ENCODE results near the gene LRMDA. TPM values are rescaled to one million over a fixed set of nuclear protein-coding genes. Genes with fewer than 3 reads are reported as not detected.

Gene LRMDA
- total RNA-seq, 2 experiments from 2014 or later = not detected

DNA sequence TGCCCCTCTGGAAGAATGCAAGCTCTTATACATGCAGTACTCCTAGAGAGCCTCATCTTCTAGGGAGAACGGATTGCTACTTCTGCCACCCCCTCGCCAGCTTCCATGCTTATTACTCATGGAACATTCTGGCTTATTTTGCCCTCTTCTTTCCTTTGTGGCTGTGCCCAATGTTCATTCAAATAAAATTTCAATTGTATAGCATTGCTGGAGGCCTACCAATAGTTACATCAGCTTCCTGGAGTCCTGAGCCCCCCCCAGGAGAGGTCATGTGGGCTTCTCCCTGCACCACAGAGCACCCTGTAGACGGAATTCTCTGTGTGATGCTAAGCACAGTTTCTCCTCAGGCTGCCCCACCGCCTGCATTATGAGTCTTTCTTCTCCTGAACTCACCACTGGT, 1112.2 kb downstream of the LRMDA start:
- no peaks in the 10 kb centered on the region for H3K36me3 Mint-ChIP-seq (ENCODE audit: low read depth)
- no peaks in the 10 kb centered on the region for H3K9me3 Mint-ChIP-seq
- no peaks in the 10 kb centered on the region for H3K27me3 Mint-ChIP-seq
- DNase-seq = no peak
- no peak overlapping the region for H3K27ac Mint-ChIP-seq
- no peak overlapping the region for H3K4me3 Mint-ChIP-seq
- CTCF ChIA-PET = no interaction called here
- POLR2A ChIA-PET = no interaction called here
- no peaks in the 10 kb centered on the region for H3K4me1 Mint-ChIP-seq

DNA sequence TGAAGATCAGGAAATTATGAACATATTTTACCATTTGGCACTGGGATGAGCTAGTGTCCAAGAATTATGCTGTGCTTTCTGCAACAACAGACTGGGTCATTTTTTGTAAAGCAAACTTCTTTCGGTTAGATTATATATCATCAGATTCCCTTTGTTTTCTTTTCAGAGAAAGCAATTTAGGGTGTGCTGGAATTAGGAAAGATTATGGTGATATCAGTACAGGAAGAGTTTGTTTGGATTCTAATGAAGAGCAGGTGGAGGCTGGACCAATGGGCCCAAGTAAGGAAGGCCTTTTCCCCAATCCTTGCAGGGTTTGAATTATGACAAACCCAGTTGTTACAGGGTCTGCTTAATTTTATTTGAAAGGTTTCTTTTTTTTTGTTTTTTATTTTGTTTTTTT, 1113.4 kb downstream of the LRMDA start:
- ChIA-PET POLR2A (no interaction called here), CTCF (interaction anchor here (0.6 kb wide), 2 partner anchors 290 to 456 kb away, joined by 3 read pairs; no protein-coding TSS in a partner anchor)
- Mint-ChIP-seq H3K27me3 (no peaks in the 10 kb centered on the region), H3K4me3 (no peak overlapping the region), H3K9me3 (no peaks in the 10 kb centered on the region), H3K36me3 (ENCODE audit: low read depth) (no peaks in the 10 kb centered on the region), H3K4me1 (no peaks in the 10 kb centered on the region), H3K27ac (no peak overlapping the region)
- DNase-seq = no peak

DNA sequence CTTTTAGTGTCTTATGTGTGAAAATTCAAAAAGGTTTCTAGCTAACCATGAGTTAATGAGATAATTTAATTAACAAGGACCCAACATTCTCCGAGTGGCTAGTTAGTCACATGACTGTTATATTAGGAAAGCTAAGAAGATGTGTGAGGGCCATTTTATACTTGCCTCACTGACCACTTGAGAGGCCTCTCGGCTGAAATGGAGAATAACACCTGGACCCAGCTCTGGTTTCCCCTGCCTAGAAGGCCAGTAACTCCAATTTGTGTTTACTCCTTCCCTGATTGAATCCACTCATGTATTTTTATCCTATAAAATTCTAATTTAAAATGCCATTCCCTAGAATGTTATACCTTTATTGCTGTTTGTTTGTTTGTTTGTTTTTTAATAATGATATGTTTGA, 1115.0 kb downstream of the LRMDA start:
- Mint-ChIP-seq H3K9me3 (no peaks in the 10 kb centered on the region), H3K4me3 (no peak overlapping the region), H3K27me3 (no peaks in the 10 kb centered on the region), H3K36me3 (ENCODE audit: low read depth) (no peaks in the 10 kb centered on the region), H3K4me1 (no peaks in the 10 kb centered on the region), H3K27ac (no peak overlapping the region)
- ChIA-PET CTCF (interaction anchor here (0.8 kb wide), 1 partner anchor 9 kb away, joined by 3 read pairs; no protein-coding TSS in a partner anchor), POLR2A (no interaction called here)
- no peak for DNase-seq

DNA sequence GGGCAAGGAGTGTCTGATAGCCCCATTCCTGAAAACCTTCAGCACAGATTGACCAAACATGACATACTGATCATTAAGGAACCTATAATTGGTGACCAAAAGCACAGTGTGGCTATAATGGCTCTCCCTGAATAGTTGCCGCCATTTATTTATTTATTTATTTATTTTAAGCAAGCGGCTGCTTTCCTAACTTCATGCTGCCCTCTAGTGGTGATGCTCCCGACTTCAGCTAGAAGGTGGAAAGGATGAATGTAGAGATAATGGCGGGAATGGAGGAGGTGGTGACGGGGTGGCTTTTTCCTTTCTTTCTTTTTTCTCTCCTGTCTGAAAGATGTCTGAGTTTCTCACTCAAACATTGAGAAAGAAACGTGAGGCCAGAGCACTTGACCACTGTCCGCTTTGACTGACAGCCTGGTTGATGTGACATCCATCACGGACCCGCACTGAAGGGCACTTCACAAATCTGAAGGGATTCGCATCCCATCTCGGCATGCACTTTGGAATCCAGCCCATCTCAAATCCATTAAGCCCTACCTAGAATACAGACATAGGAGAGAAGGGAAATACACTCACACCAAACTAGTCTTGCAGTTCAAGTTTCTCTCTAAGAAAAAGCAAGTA, 1116.0 kb downstream of the LRMDA start:
- no peak overlapping the region for H3K27ac Mint-ChIP-seq
- peak; percentile 39 for DNase-seq
- H3K36me3 Mint-ChIP-seq (ENCODE audit: low read depth) = no peaks in the 10 kb centered on the region
- ChIA-PET CTCF (no interaction called here), POLR2A (no interaction called here)
- no peaks in the 10 kb centered on the region for H3K27me3 Mint-ChIP-seq
- no peaks in the 10 kb centered on the region for H3K9me3 Mint-ChIP-seq
- H3K4me1 Mint-ChIP-seq = no peaks in the 10 kb centered on the region
- no peak overlapping the region for H3K4me3 Mint-ChIP-seq

DNA sequence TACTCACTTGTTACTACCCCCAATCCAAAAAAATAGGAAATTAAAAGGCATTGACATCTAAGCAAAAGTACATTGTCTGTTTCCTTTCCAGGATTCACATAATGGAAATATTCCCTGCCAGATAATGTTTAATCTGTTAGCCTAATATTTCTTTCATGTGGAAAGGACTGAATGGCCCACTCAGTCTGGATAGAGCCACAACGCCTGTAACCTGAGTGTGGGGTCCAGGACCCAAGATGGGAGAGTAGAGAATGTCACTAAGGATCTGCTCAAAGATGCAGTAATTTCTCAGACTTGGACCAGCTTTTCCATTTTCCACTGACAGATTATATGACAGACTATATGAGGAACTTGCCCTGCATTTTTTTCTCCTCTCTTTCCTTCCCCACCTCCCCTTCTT, 1117.3 kb downstream of the LRMDA start:
- ChIA-PET CTCF (interaction anchor here (0.9 kb wide), 1 partner anchor 11 kb away, joined by 3 read pairs; no protein-coding TSS in a partner anchor), POLR2A (no interaction called here)
- H3K4me1 Mint-ChIP-seq = no peaks in the 10 kb centered on the region

DNA sequence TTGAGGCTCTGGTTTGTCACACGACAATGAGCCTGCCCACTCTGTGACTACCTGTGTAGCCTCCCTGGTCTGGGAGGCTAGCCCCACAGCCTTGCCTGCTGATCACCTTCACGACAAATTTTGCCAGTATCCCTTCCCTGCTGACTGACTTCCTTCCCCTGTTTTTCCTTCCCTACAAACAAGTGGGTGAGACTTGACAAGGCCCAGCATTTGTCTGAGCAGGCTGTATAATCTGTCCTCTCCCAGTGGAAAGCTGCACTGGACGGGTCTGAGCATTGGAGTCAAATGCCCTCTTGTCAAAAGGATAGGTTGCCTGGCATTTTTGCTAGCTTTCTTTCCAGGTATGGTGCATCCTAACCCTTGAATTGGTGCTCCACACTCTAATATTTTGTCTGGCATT, 1117.7 kb downstream of the LRMDA start:
- Mint-ChIP-seq H3K4me3 (no peak overlapping the region), H3K9me3 (no peaks in the 10 kb centered on the region), H3K27ac (no peak overlapping the region), H3K4me1 (no peaks in the 10 kb centered on the region), H3K36me3 (ENCODE audit: low read depth) (no peaks in the 10 kb centered on the region), H3K27me3 (no peaks in the 10 kb centered on the region)
- CTCF ChIA-PET = no interaction called here
- no peak for DNase-seq
- POLR2A ChIA-PET = no interaction called here

More for the DNA sequence above, 1117.3 kb downstream of the LRMDA start:
- Mint-ChIP-seq H3K9me3 (no peaks in the 10 kb centered on the region), H3K27me3 (no peaks in the 10 kb centered on the region), H3K27ac (no peak overlapping the region), H3K4me3 (no peak overlapping the region), H3K36me3 (ENCODE audit: low read depth) (no peaks in the 10 kb centered on the region)
- DNase-seq = no peak

DNA sequence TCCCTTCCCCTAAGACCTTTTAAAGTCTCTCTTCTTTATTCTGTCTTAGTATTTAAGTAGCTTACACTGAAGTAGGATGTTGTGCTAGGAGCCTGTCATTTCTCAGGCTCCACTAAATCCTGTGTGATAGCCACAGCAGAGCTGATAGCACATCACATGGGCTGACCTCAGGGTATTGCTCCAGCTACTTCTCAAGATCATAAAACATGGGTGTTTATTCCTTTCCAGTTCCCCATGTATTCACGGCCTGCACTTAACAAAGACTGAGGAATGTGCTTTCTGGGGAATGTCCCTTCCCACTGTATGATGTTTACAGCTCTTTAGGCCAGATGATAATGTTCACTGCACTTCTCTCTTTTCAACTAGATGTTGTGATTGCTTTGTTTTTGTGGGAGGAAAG, 1119.4 kb downstream of the LRMDA start:
- DNase-seq = no peak
- H3K4me3 Mint-ChIP-seq = no peak overlapping the region
- no peaks in the 10 kb centered on the region for H3K36me3 Mint-ChIP-seq (ENCODE audit: low read depth)
- H3K27ac Mint-ChIP-seq = no peak overlapping the region
- ChIA-PET CTCF (no interaction called here), POLR2A (no interaction called here)
- no peaks in the 10 kb centered on the region for H3K9me3 Mint-ChIP-seq
- no peaks in the 10 kb centered on the region for H3K27me3 Mint-ChIP-seq
- H3K4me1 Mint-ChIP-seq = no peaks in the 10 kb centered on the region

DNA sequence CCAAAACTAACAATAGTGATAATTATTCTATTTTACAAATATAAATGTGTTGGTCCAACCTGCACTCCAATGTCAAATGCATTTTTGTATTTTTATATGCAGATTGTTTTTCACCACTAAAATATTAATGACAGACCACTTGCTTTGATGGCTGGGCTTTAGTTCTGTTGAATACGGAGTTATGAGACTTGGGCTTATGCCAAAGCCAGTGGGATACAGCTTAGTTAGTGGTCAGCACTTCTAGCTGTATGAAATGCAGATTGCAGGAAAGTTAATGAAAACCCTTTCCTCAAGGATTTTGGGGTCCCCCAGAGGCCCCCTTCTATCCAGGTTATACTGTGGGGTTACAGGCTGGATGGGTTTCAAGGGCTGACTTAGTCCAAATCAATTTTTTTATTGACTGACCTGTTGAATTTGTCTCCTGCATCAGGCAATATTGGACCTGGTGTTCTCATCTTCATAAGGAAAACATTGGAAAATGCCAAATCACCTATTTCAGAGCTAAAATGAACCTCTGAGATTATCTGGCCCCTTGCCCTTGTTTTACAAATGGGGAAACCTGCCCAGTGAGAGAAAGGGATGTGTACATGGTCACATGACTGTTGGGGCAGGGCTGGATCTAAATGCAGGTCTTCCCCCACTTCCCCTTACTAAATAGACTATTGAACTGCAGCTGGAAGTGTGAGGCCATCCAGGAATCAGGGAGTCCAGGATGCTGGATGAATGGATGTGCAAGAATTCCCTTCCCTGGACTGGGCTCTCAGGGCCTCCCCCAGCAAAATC, 1120.9 kb downstream of the LRMDA start:
- Mint-ChIP-seq H3K9me3 (no peaks in the 10 kb centered on the region), H3K36me3 (ENCODE audit: low read depth) (no peaks in the 10 kb centered on the region), H3K27me3 (no peaks in the 10 kb centered on the region), H3K4me3 (no peak overlapping the region), H3K27ac (no peak overlapping the region), H3K4me1 (no peaks in the 10 kb centered on the region)
- ChIA-PET POLR2A (no interaction called here), CTCF (no interaction called here)
- DNase-seq = no peak

DNA sequence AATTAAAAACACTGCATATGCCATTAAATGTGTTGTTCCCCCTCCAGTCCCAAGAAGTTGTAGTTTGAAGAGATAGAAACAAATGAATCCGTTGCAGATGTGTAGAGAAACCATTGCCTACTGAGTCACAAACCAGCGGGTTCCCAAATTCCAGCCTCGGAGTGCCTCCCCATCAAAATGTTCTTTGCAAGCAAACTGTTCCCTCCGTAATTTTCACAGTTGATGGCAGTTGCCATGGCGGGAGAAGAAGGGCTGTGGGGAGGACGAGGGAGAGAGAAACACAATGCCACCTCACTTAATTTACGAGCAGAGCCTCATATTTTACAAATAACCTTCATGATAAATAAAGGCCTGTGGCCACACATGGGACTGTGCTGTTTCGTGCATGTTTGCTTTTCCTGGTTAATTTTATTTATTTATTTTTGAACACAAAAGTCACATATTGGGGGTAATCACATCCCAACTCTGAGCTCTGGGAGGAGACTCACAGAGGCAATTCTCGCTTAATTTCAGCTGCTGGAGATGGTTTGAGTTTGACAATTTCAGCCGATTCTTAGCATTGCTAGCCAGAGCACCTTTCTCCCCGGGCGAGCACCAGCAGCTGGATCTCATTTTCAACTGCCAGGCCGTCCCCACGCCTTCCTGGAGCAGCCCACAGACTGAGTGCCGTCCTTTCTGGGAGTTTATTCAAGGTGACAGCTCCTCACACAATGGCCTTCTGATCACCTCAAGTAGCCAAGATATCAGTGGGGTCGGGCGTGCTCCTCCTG, 1122.0 kb downstream of the LRMDA start:
- H3K36me3 Mint-ChIP-seq (ENCODE audit: low read depth) = no peaks in the 10 kb centered on the region
- CTCF ChIA-PET = no interaction called here
- H3K4me1 Mint-ChIP-seq = no peaks in the 10 kb centered on the region
- no peak for DNase-seq
- H3K4me3 Mint-ChIP-seq = no peak overlapping the region
- H3K27me3 Mint-ChIP-seq = no peaks in the 10 kb centered on the region
- no peaks in the 10 kb centered on the region for H3K9me3 Mint-ChIP-seq
- POLR2A ChIA-PET = no interaction called here
- H3K27ac Mint-ChIP-seq = no peak overlapping the region

DNA sequence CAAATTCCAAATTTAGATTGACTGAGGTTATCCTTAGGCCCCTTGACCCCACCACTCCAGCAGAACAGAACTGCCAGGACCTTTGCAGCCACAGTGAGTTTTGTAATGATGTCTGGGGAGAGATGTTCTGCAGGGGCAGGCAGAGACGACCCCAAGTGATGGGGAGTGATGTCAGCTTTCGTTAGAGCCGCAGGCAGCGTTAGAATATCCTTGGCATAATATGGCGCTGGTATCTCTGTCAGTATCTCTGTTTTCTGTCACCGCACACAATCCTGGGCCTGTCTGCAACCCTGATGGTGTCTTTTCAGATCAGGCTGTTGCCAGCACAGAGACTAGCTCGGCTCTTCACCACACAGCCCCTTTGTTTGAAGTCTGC, 1122.6 kb downstream of the LRMDA start:
- POLR2A ChIA-PET = no interaction called here
- H3K4me3 Mint-ChIP-seq = no peak overlapping the region
- CTCF ChIA-PET = no interaction called here
- H3K27ac Mint-ChIP-seq = no peak overlapping the region
- H3K36me3 Mint-ChIP-seq (ENCODE audit: low read depth) = no peaks in the 10 kb centered on the region
- DNase-seq = no peak
- H3K27me3 Mint-ChIP-seq = no peaks in the 10 kb centered on the region
- no peaks in the 10 kb centered on the region for H3K4me1 Mint-ChIP-seq
- no peaks in the 10 kb centered on the region for H3K9me3 Mint-ChIP-seq

DNA sequence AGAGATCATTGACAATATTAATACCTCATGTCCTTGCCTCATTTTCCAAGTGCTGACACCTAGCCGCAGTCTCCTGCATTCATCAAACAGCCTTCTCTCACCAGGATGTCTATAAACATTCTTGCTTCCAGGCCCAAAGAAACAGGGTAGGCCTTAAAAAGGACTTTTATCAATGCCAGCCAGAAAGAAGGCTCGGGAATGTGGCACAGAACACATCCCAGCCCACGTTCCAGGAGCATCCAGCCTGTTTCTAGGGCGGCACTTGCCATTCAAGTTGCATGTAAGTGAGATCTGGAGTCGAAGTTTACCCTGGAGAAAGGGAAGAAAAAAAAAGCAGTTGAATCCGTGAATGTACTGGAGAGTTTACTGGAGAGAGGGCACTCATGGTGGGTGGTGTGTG, 1123.1 kb downstream of the LRMDA start:
- H3K4me1 Mint-ChIP-seq = no peaks in the 10 kb centered on the region
- no peak for DNase-seq
- H3K4me3 Mint-ChIP-seq = no peak overlapping the region
- no peaks in the 10 kb centered on the region for H3K9me3 Mint-ChIP-seq
- no peak overlapping the region for H3K27ac Mint-ChIP-seq
- no peaks in the 10 kb centered on the region for H3K36me3 Mint-ChIP-seq (ENCODE audit: low read depth)
- ChIA-PET CTCF (no interaction called here), POLR2A (no interaction called here)
- no peaks in the 10 kb centered on the region for H3K27me3 Mint-ChIP-seq

DNA sequence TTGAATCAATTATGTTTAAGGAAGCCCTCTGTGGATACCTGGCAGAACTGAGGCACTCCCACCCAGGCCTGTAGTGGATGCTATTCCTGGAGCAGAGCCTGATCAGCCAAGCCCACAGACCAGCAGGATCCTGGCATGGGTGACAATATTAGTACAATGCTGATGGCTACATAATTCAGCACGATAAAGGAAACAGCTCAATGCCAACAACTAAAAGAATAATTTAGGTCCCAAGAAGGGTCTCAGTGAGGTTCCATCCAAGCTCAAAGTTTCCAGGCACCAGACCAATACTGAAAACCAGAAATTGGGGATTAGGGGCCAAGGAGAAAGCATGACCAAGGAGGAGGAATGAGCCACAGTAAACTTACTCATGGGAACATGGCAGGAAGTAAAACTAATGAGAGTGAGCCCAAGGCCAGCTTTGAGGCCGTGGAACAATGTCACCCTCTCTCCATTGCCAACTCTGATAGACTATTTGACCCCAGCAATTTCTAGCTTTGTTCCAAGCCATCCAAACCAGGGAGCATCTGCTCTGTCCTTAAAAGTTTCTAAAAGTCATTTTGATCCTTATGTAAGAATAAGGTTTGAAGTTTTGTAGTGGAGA, 1123.7 kb downstream of the LRMDA start:
- Mint-ChIP-seq H3K4me1 (no peaks in the 10 kb centered on the region), H3K27me3 (no peaks in the 10 kb centered on the region), H3K36me3 (ENCODE audit: low read depth) (no peaks in the 10 kb centered on the region), H3K9me3 (no peaks in the 10 kb centered on the region), H3K27ac (no peak overlapping the region), H3K4me3 (no peak overlapping the region)
- ChIA-PET POLR2A (no interaction called here), CTCF (interaction anchor here (1.3 kb wide), 1 partner anchor 9 kb away, joined by 3 read pairs; no protein-coding TSS in a partner anchor)
- no peak for DNase-seq

DNA sequence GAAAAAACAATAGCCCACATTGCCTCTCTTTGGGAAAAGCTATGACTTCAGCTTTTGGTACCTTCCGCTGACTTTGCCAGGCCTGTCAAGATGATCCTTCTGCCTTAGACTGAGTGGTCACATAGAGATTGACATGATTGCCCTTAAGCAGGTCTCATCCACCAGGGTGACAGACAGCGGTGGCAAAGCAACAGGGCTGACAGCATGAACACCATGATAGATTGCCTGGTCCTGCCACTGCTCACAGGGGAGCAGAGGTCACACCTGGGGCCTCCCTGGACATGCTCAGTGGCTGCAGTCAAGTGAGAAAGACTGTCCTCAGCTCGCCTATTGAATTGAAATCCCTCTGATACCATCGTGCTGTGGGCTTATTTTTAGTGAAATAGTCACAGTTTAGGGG, 1125.9 kb downstream of the LRMDA start:
- H3K27ac Mint-ChIP-seq = no peak overlapping the region
- H3K36me3 Mint-ChIP-seq (ENCODE audit: low read depth) = no peaks in the 10 kb centered on the region
- POLR2A ChIA-PET = no interaction called here
- H3K4me3 Mint-ChIP-seq = no peak overlapping the region
- no peaks in the 10 kb centered on the region for H3K27me3 Mint-ChIP-seq
- CTCF ChIA-PET = no interaction called here
- no peaks in the 10 kb centered on the region for H3K4me1 Mint-ChIP-seq
- H3K9me3 Mint-ChIP-seq = no peaks in the 10 kb centered on the region
- DNase-seq = no peak
